T-helper 17 cell (primary cell): Measurements from ENCODE around the gene SP140L. TPM values are rescaled to one million over a fixed set of nuclear protein-coding genes. Genes with fewer than 3 reads are reported as not detected.
A peak's percentile ranks its signal among the peaks of the same experiment; 100 is the strongest.

Experiments
- ATAC-seq: fragments of 150-1000 bp; cut with Tn5 transposase; 2 replicates; pipeline ENCODE4 v1.10.0; 2021; ENCODE audit warnings: mild to moderate bottlenecking, moderate library complexity
- DNase-seq, 3 donors: peaks; one replicate each; pipeline versions ENCODE4 v3.0.0 to v3.0.0-alpha.2; 2020 to 2021
- H3K9me3 ChIP-seq: one replicate; pipeline ENCODE4 v1.7.0; 2013; ENCODE audit warnings: low read length, mild to moderate bottlenecking; ENCODE audit not compliant: control insufficient read depth, poor library complexity, severe bottlenecking
- H3K27ac Mint-ChIP-seq: one replicate; pipeline ENCODE4 v1.8.0; 2022; ENCODE audit warnings: mild to moderate bottlenecking, moderate library complexity, mixed read lengths
- H3K27me3 Mint-ChIP-seq: one replicate; pipeline ENCODE4 v1.8.0; 2022; ENCODE audit warnings: mixed read lengths
- H3K36me3 Mint-ChIP-seq: one replicate; pipeline ENCODE4 v1.8.0; 2022; ENCODE audit warnings: low read depth, mixed read lengths
- H3K4me1 Mint-ChIP-seq: one replicate; pipeline ENCODE4 v1.8.0; 2022; ENCODE audit warnings: mild to moderate bottlenecking, mixed read lengths
- H3K4me3 Mint-ChIP-seq: one replicate; pipeline ENCODE4 v1.8.0; 2022; ENCODE audit warnings: mild to moderate bottlenecking, moderate library complexity, mixed read lengths
- total RNA-seq, 4 donors: library from RNA in 2 of 4; stranded (reverse) in 2 of 4; gene quantifications; one replicate each; pipeline ENCODE4 v1.2.3 and lab custom pipeline; 2022 to 2026

Gene SP140L
- total RNA-seq, 2 donors from 2014 or later, result 64.7 to 85.6 TPM

GRCh38 chr2:230312638-230313037 lies 14.4 kb upstream of the SP140L start:
- ATAC-seq, result no peak
- no peak overlapping the region for H3K4me3 Mint-ChIP-seq
- H3K36me3 Mint-ChIP-seq, result peaks cover 10% of the 10 kb centered on the region
- no peaks in the 10 kb centered on the region for H3K9me3 ChIP-seq
- H3K27me3 Mint-ChIP-seq, result no peaks in the 10 kb centered on the region
- H3K4me1 Mint-ChIP-seq, result peaks cover 21% of the 10 kb centered on the region
- no peak overlapping the region for H3K27ac Mint-ChIP-seq
- DNase-seq, result no peak

- H3K27me3 Mint-ChIP-seq, result no peaks in the 10 kb centered on the region
- H3K4me3 Mint-ChIP-seq, result no peak overlapping the region
- H3K27ac Mint-ChIP-seq, result peak overlapping the region; percentile 95
- H3K36me3 Mint-ChIP-seq, result peaks cover 10% of the 10 kb centered on the region
- H3K4me1 Mint-ChIP-seq, result peaks cover 47% of the 10 kb centered on the region
- no peaks in the 10 kb centered on the region for H3K9me3 ChIP-seq
- ATAC-seq (no peak), DNase-seq (no peak)
These were observed 9.6 kb upstream of the SP140L start for GRCh38 chr2:230317366-230317765.

GRCh38 chr2:230318190-230319121 lies 8.5 kb upstream of the SP140L start:
- H3K9me3 ChIP-seq, result no peaks in the 10 kb centered on the region
- Mint-ChIP-seq H3K4me3 (peak overlapping the region; percentile 90), H3K27me3 (no peaks in the 10 kb centered on the region), H3K36me3 (peaks cover 5% of the 10 kb centered on the region), H3K4me1 (peaks cover 51% of the 10 kb centered on the region), H3K27ac (peak overlapping the region; percentile 95)
- DNase-seq, result no peak
- peak; percentile 35 for ATAC-seq

GRCh38 chr2:230319211-230319862 lies 7.7 kb upstream of the SP140L start:
- H3K9me3 ChIP-seq, result no peaks in the 10 kb centered on the region
- Mint-ChIP-seq H3K27me3 (no peaks in the 10 kb centered on the region), H3K4me3 (peak overlapping the region; percentile 90), H3K27ac (peak overlapping the region; percentile 95), H3K4me1 (peaks cover 45% of the 10 kb centered on the region), H3K36me3 (no peaks in the 10 kb centered on the region)
- DNase-seq (peak in 2 of 3 donors; percentile 35 to 39), ATAC-seq (peak; percentile 96)

DNA sequence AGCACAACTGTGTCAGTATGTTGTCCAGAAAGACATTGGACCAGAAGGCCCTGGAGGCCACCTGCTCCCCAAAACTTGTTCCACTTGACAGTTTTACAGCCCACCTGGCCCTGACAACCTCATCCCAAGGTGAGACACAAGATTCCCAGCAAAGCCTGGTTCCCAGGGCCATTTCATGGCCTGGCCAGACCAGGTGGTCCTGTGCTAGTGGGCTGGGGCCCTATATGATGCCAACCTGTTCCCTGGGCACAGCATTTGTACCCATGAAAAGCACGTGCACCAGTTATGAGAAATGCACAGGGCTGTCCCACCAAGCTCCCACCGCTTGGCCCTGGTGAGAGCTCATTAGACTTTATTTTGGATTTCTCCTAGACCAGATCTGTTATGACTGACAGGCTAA lies 6.0 kb upstream of the SP140L start:
- H3K27ac Mint-ChIP-seq, result no peak overlapping the region

GRCh38 chr2:230322561-230323384 lies 4.2 kb upstream of the SP140L start:
- Mint-ChIP-seq H3K36me3 (peaks cover 3% of the 10 kb centered on the region), H3K4me1 (peaks cover 57% of the 10 kb centered on the region), H3K4me3 (no peak overlapping the region), H3K27me3 (no peaks in the 10 kb centered on the region), H3K27ac (no peak overlapping the region)
- DNase-seq, result no peak
- no peak for ATAC-seq
- no peaks in the 10 kb centered on the region for H3K9me3 ChIP-seq

More for the DNA sequence above, 6.0 kb upstream of the SP140L start:
- no peak for ATAC-seq
- peaks cover 50% of the 10 kb centered on the region for H3K4me1 Mint-ChIP-seq
- H3K36me3 Mint-ChIP-seq, result no peaks in the 10 kb centered on the region
- H3K4me3 Mint-ChIP-seq, result no peak overlapping the region
- no peaks in the 10 kb centered on the region for H3K9me3 ChIP-seq
- H3K27me3 Mint-ChIP-seq, result no peaks in the 10 kb centered on the region
- DNase-seq, result no peak

DNA sequence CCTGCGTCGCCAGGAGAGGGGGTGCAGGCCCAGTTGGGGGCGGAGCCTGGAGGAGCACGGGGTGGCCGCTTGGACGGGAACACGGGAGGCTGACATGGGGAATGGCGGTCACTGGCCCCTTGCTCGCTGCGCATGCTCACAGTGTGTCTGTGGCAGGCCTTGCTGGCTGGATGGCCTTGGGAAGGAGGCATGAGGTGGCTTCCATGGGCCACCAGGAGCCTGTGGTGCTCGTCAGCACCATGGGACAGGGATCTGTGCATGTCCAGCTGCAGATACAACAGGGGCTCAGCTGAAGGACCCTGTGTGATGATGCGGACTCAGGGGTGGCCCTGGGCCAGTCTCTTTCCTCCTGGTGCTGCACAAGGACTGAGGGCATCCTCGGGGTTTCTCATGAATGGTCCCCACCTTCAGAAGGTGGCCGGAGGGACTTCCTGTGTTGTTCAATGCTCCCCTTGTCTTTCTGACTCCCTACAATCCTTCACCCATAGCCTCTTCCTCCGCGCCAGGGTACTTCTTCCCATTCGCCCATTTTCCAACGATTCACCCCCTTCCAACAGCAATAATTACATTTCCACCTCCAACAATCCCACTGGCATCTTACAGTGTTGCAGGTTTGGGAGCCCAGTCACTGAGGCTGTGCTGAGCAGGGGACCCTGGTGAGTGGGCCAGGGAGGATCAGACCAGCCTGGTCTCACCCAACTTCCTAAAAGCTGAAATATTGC lies 3.4 kb upstream of the SP140L start:
- Mint-ChIP-seq H3K27ac (no peak overlapping the region), H3K36me3 (peaks cover 3% of the 10 kb centered on the region), H3K27me3 (no peaks in the 10 kb centered on the region), H3K4me1 (peaks cover 54% of the 10 kb centered on the region), H3K4me3 (no peak overlapping the region)
- DNase-seq (no peak), ATAC-seq (no peak)
- H3K9me3 ChIP-seq, result no peaks in the 10 kb centered on the region

- DNase-seq, result no peak
- Mint-ChIP-seq H3K36me3 (peaks cover 6% of the 10 kb centered on the region), H3K4me1 (peaks cover 53% of the 10 kb centered on the region), H3K4me3 (no peak overlapping the region), H3K27ac (no peak overlapping the region), H3K27me3 (no peaks in the 10 kb centered on the region)
- no peak for ATAC-seq
- H3K9me3 ChIP-seq, result no peaks in the 10 kb centered on the region
These were observed 2.5 kb upstream of the SP140L start for GRCh38 chr2:230324503-230324902.

DNA sequence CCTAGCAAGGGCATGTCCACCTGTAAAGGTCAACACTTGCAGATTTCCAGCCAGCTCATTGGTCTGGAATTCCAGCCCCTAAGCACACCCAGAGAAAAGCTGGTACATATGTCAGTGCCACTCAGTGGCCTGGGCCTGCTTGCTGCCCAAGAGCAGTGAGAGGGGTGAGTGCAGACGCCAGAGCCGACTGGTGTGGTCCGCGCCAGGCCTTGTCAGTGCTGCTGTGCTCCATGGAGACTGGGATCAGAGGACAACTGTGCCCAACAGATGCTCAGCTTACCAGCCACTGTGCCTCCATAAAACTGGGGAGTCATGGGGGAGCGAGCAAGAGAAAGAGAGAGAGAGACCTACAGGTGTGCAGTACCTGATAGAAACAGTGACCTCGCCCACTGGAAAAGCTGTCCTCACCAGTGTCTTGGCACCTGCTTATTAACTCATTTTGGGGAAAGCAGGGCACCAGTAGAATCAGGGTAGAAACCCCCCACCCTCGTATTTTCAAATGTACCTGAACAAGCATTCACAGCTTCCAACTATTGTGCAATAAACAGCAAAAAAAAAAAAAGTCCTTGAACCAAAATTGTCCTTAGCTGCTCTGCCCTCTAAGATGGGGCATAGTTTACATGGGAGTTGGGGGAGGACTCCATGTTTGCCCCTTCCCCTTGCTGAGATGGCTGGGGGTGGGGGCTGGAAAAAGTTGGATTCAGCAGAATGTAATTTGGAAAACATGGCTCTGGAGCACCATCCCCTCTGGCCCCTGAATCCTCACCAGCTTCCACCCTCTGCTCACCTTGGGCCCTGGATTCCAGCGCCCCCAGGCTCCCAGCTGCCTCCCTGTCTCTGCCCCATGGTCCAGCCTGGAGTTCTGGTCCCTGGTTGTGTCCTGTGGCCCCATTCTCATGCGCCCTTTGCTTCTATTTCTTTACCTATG lies 1.4 kb upstream of the SP140L start:
- DNase-seq (no peak), ATAC-seq (no peak)
- peak overlapping the region; percentile 99 for H3K27ac Mint-ChIP-seq
- H3K9me3 ChIP-seq, result no peaks in the 10 kb centered on the region
- peaks cover 11% of the 10 kb centered on the region for H3K36me3 Mint-ChIP-seq
- H3K4me3 Mint-ChIP-seq, result peak overlapping the region; percentile 96
- H3K27me3 Mint-ChIP-seq, result no peaks in the 10 kb centered on the region
- peaks cover 61% of the 10 kb centered on the region for H3K4me1 Mint-ChIP-seq

DNA sequence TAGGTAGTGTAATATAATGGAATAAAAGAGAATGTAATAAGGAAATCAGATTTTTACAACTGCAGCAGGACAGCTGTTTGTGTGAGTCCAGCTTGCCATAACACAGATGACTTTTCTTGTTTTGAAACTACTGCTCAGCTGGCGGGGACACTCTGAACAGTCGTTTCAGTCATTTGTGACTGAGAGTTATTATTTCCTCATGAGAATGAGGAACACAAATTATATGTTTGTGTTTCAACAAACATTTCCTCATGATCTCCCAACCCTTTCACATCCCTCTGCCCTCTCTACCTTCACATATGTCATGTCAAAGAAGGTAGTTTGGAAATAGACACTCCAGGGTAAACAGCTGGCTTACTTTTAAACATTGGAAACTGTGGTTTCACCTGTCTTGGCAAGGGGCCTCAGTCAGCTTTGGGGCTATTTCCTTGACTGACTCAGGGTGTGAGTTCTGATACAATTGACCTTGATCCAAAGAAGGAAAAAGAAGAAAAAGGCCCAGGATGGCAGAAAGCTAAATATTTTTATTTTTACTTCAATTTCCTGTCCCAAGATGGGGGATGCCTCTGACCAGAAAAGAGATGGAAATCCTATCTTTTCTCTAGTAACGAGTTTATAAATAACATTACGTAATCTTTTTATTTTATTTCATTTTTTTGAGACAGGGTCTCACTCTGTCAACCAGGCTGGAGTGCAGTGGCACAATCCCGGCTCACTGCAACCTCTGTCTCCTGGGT lies 593 bp downstream of the SP140L start:
- Mint-ChIP-seq H3K27me3 (no peaks in the 10 kb centered on the region), H3K4me1 (peaks cover 56% of the 10 kb centered on the region), H3K27ac (peak overlapping the region; percentile 99), H3K4me3 (peak overlapping the region; percentile 96), H3K36me3 (peaks cover 11% of the 10 kb centered on the region)
- DNase-seq (no peak), ATAC-seq (peak; percentile 37)
- no peaks in the 10 kb centered on the region for H3K9me3 ChIP-seq

- peak overlapping the region; percentile 99 for H3K27ac Mint-ChIP-seq
- DNase-seq (no peak), ATAC-seq (no peak)
- no peaks in the 10 kb centered on the region for H3K27me3 Mint-ChIP-seq
- H3K4me3 Mint-ChIP-seq, result peak overlapping the region; percentile 84
- peaks cover 57% of the 10 kb centered on the region for H3K4me1 Mint-ChIP-seq
- peaks cover 11% of the 10 kb centered on the region for H3K36me3 Mint-ChIP-seq
- no peaks in the 10 kb centered on the region for H3K9me3 ChIP-seq
These were observed 1.1 kb downstream of the SP140L start for GRCh38 chr2:230328155-230328458.
